SKM-1 treated with dmso at 0.1 percent for 144 hours (cell line): ENCODE measurements around the gene SNRPD2.
"Not testable (repeated sequence)": the region's sequence is repeated elsewhere in the genome, so short reads cannot be mapped to it uniquely, and the experiment has no call there.

Source experiments
- DNase-seq: peaks from one replicate; lab custom pipeline; 2025; ENCODE audit not compliant: unreplicated experiment; lab: John Stamatoyannopoulos, UW

Gene SNRPD2

GRCh38 chr19:45691516-45692186 is at the start of gene SNRPD2:
TSS of gene SNRPD2 (minus strand) at chr19:45691953. CDS start at chr19:45691888, 65 bp downstream.
- DNase-seq = peak; percentile 53

DNA sequence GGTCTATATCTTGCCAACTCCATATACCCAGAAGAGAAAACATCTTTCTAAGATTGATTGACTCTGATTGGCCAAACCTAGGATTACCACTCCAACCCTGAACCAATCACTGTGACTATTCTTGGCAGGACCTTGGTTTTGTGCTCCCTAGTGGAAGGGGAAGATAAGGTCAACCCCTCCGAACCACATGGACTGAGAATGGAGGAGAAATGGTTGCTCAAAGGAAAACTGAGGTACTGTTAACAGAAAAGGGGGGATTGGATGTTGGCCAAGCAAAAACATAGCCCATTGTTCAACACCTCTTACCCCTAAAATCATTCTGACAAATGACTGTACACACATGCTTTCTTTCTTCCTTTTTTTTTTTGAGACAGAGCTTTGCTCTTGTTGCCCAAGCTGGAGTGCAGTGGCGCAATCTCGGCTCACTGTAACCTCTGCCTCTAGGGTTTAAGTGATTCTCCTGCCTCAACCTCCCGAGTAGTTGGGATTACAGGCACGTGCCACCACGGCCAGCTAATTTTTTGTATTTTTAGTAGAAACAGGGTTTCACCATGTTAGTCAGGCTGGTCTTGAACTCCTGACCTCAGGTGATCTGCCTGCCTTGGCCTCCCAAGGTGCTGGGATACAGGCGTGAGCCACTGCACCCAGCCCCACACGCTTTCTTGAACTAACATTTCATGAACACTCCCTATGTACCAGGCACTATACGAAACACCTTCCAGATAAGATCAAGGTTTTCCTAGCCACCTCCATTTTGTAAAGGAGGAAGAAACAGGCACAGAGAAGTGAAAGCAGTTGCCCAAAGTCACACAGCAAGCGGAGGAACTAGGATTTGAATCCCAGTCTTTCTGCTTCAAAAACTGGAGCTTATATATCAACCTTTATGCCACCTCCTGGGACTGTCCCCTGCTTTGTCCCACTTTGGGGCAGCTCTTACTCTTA is 48.0 kb upstream of the SNRPD2 start:
- DNase-seq = peak; percentile 15

DNA sequence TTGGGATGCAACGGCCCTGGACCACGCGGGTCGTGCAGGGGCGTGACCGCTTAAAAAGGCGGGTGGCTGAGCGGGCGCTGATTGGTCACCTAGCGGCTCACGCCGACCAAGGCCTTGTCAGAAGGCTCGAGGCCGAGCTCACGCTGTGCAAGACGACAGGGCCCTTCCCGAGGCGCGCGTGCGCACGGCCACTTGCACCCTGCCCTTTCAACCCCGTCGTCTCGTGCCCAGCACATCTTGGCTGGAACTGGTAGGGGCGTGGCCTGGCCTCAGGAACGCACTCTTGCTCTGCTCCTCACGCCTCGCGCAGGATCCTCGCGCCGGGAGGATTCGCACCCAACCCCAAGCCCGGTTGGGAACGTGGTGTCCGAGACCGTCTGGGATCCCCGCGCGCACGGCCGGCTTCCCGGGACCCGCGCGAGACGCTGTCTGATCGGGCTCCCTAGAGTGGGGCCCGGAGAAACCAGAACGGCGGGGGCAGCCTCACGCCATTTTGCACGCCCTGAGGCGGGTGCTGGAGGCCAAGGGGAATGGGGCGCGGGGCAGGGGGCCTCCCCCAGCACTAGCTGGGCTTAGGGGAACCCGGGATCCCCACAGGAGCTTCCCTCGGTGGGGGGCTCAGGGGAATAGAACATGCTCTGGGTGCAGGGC is 41.5 kb upstream of the SNRPD2 start, which contains the start of gene MEIOSIN:
Gene MEIOSIN, plus strand, starts transcription at position 280 of the 651 bp plus-strand sequence. CDS start 1,938 bp downstream, outside the sequence.
- DNase-seq = no peak

GRCh38 chr19:45730368-45731288 is 38.9 kb upstream of the SNRPD2 start, which contains the start of gene FBXO46:
TSS of gene FBXO46 (minus strand) at chr19:45730896. CDS start at chr19:45713495, 17,401 bp downstream.
- DNase-seq = peak; percentile 86

DNA sequence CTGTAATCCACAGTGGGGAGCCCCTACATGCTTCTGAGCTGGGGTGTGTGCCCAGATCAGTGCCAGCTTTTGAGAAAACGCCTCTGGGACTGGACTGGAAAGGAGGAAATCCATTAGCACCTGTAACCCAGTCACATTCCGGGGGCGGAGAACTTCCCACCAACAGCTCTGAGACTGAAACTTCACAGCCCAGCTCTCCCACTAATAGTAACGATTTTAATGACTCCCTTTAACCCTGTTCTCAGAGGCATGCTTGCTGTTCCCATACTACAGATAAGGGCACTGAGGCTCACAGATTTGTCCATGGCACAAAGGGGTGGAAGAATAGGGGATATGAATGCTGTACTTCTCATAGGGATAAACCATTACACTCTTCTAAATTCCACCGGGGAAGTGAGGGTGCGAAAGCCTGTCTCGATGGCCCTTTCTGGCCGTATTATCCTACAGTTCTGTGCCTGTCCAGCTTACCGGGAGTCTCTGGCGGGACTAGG is 38.1 kb upstream of the SNRPD2 start:
- no peak for DNase-seq

GRCh38 chr19:45728683-45729082 is 36.9 kb upstream of the SNRPD2 start:
- not testable (repeated sequence) for DNase-seq

- not testable (repeated sequence) for DNase-seq
Observed at GRCh38 chr19:45720065-45720464, 28.3 kb upstream of the SNRPD2 start.

GRCh38 chr19:45717983-45718650 is 26.4 kb upstream of the SNRPD2 start:
- DNase-seq = no peak

DNA sequence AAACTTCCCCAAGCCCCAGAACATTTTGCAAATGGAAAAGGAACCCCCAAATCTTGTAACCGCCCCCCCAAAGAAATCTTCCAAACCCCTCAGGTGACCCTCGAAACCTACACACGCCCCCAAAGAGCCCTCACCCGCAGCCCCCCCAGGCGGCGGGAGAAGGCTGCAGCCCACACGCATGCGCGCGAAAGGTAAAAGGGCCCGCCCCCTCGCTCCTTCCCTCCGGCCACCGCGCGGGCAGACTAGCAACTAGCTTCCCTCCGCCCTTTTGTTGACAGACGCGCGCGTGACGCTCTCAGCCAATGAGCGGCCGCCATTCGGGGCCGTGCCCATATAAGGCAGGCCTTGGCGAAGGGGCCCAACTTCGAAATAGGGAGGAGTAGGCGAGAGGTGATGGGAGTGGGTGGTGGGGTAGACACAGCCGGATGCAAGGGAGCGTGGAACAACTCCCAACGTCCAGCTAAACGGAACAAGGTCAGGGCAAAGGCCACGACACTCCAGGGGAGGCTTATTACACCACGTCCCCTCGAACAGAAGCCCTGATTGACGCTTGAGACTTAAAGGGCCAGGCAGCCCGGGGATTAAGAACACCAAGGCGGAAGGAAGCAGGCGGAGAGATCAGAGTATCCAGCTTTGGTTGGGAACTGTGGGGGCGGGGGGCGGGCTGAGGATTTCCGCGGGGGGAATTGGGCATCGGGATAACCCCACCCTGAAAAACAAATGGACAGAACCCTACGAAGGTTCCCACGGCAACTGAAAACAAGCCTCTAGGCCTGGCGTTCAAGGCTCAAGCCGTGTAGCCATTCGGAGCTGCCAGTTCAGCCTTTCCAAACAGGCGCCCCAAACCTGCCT is 25.6 kb upstream of the SNRPD2 start:
- DNase-seq = peak; percentile 91

DNA sequence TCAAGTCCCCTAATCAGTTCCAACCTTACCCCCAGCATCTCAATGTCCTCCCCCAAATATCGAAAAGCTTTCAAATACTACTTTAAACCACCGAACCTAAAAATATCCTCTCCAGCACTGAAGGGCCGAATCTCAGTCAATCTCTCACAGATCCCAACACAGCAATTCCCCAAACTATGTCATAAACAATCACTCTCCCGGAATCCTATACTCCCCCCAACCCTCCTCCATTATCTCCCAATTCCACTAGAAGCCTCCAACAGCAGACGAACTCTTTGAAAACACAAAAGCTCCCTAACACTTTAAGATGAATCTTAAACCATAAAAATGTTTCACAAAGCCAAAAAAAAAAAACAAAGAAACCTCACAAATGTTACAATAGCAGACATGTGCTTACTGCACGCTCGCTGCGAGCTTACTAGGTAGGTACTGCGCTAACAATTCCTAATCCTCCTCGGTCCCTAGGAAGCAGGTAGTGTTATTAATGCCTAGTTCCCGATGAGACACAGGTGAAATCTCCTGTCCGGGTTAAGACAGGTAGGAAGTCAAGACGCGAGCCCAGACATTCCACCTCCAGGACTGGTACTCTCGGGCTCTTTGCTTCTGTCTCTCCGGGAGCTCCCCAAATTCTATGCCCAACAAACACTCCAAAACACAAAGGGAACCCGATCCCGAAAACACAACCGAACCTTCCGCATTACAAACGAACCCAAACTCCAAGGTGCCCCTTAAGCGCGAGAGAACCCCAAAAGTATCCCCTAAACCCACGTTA is 24.8 kb upstream of the SNRPD2 start:
- DNase-seq = no peak

DNA sequence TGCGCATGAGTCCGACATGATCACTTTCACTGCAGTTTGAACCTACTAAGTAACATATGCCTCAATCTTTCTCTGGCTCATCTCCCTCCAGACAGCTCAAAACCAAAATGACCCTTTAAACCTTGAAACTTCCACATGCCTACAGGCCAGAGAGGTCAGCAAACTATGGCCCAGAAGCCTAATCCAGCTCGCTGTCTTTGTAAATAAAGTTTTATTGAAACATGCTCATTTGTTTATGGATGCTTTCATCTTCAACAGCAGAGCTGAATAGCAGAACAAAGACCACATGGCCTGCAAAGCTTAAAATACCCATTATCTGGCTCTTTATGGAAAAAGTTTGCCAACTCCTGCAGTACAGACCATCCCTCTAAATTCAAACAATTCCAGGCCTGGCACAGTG is 23.4 kb upstream of the SNRPD2 start:
- DNase-seq = no peak

DNA sequence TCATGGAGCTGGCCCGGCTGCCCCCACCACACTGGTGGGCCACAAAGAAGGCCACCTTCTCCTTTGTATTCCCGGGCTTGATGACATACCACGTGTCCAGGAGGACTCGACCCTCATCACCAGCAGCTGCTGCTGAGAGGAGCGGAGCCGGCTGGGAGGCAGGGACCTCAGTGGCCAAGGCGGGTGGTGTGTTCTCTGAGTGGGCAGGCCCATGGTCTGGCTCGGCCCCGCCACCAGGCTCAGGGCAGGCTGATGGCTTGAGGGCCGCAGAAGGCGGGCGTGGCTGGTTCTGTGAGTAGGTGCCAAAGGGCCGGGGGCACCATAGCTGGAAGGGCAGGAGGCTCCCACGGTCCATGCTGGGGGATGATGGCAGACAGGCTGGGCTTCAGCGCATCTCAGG is 21.4 kb upstream of the SNRPD2 start:
- no peak for DNase-seq

- DNase-seq = no peak
Observed at GRCh38 chr19:45712699-45713067, 20.9 kb upstream of the SNRPD2 start.

DNA sequence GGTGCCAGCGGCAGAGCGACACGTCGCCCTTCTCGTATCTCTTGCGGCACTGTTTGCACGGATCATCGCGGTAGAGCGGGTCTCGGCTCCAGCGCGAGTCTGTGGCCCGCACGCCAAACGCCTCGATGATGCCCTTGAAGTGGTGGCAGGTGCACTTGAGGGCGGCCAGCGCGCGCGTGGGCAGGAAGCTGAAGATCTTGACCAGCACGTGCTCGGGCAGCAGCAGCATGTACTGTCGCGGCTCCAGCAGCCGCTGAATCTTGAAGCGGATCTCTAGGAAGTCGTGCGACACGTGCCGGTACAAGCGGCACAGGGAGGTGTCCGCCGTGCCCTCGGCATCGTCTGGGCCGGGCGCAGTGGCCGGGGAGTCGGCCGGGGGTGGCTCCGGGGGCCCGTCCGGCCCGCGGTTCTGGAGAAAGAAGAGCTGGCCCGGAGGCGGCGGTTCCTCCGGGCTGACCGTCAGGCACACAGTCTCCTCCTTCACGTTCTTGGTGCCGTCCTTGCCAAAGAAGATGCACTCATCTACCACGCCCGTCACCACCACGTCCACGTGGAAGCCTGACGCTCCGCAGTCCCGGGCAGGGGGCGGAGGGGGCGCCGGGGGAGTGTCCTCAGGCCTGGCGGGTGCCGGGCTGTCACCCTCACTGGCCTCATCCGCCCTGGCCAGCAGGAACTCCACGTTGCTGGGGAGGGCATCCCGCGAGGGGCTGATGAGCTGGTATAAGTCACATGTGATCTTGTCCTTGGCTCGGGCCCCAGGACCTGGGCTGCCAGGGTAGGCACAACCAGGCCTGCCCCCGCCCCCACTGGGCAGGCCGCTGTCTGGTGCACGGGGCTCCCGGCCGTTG is 20.3 kb upstream of the SNRPD2 start:
- no peak for DNase-seq

GRCh38 chr19:45710356-45711130 is 18.8 kb upstream of the SNRPD2 start:
- DNase-seq = no peak

DNA sequence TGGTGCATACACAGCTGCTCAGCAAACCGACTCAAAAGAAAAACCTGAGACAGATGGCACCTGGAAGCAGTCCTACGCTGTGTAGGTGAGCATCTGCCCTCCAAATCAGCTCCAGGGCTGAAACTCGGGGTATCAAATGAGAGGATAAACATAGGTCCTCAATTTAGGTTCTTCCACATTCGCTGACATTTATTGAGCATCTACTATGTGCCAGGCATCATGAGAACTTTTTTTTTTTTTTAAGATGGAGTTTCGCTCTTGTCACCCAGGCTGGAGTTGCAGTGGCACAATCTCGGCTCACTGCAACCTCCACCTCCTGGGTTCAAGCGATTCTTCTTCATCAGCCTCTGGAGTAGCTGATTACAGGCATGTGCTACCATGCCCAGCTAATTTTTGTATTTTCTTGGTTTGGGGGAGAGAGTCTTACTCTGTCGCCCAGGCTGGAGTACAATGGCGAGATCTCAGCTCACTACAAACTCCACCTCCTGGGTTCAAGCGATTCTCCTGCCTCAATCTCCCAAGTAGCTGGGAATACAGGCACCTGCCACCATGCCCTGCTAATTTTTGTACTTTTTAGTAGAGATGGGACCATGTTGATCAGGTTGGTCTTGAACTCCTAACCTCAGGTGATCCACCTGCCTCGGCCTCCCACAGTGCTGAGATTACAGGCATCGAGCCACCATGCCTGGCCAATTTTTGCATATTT is 14.1 kb upstream of the SNRPD2 start:
- no peak for DNase-seq
